A549 (cell line): ENCODE results near the gene LTF.

Experiments
- CHD4 ChIP-seq: fragments of 200-600 bp; sonication (generic); IDR thresholded peaks from 2 replicates; pipeline ENCODE4 v1.6.1; 2016; ENCODE audit warnings: antibody characterized with exemption, mild to moderate bottlenecking, borderline replicate concordance
- JUNB ChIP-seq: fragments of >200 bp; sonication (Bioruptor Twin); formaldehyde crosslinking; IDR thresholded peaks from 2 replicates; pipeline ENCODE4 v1.6.1; 2016

DNA sequence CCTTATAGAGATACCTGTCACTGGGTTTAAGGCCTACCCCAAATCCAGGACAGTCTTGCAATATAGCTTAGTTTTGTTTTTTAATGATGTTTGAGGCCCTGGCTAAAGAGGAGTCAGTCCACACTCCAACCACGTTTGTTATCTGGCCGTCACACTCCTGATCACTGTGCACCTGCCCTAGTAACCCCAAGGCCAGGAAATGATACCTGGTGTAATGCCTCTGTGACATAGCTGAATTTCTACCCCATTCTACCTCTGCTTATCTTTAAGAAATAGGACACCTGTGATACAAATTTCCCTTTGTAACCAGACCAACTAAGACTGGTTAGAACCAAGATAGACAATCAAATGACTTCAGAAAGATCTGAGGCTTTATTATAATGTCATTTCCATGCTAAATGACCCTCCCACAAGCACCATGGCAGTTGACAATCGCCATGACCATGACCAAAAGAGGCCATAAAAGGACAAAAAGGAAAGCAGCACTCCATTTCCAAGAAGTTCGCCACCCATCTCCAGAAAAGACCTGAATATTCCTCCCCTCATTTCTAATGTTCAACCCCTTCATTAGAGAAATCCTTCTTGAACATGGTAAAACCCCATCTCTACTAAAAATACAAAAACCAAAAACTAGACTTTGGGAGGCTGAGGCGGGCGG lies 28.3 kb upstream of the LTF start:
- no peak for TF ChIP-seq JUNB
- TF ChIP-seq CHD4, result no peak
